DMS114 treated with DMSO at 0.1 percent for 48 hours (cell line): Measurements from ENCODE around the gene MFN2.

Experiments
- DNase-seq: peaks from one replicate; lab custom pipeline; 2025; ENCODE audit not compliant: unreplicated experiment; lab: John Stamatoyannopoulos, UW

Gene MFN2

DNA sequence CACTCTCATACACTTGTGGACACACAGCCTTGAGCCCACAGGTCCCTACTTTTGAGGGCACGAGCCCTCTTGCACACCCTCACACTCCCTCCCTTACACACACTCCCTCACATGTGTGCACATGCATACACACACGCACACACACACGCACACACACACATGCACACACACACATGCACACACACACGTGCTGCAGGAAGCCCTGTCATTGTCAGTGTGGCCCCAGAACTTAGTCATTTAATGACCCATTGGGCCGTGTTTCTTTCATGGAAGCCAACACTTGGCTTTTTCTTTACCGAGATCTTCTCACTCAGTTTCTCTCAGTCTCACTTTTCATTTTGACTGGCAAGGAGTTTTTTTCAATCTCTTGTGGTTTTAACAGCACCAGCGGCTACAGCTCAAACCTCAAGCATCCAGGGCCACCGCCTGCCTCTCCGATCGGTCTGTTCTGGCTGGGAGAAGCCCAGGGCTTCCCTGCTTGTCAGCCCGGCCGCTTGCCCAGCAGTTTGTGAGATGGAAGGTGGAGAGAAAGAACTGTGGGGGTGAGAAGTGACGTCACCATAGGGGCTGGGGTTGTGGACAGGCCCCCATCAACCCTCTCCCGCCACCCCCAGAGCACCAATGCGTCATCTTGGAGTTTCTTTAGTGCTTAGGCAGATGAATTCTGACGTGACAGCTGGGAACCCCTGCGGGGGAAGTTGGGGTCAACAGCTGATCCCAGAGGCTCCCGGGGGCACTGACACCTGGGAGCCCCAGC, 67.1 kb downstream of the MFN2 start:
- no peak for DNase-seq

DNA sequence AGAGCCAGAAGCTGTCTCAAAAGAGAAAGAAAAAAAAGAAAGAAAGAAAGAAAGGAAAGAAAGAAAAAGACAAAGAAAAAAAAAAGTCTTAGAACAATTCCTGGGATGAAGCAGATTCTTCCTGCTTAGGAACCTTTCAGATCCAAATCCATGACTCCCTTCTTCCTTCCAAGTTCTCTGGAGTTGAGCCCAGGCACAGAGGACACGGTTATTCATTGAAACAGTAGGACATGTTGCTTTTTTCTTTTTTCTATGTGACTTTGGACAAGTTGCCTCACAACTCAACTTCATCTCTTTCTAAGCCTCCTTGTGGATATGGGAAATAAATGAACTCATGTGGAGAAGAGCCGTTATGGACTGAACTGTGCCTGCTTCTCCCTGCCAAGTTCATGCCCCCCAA, 68.1 kb downstream of the MFN2 start:
- no peak for DNase-seq

DNA sequence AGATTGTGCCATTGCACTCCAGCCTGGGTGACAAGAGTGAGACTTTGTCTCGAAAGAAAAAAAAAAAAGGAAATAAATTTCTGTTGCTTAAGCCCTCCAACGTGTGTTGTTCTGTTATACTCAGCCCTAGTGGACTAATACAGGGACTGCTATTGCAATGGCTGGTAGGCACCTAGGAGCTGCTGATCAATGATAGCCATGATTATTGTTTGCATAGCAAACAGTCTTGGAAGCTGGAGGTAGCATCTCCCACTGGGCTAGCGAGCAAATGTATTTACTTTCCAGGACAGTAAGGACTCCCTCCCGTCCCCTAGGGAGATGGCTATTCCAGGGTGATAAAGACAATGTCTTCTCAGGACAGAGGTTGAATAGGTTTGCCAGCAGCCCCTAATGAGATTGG, 69.4 kb downstream of the MFN2 start:
- DNase-seq = no peak

DNA sequence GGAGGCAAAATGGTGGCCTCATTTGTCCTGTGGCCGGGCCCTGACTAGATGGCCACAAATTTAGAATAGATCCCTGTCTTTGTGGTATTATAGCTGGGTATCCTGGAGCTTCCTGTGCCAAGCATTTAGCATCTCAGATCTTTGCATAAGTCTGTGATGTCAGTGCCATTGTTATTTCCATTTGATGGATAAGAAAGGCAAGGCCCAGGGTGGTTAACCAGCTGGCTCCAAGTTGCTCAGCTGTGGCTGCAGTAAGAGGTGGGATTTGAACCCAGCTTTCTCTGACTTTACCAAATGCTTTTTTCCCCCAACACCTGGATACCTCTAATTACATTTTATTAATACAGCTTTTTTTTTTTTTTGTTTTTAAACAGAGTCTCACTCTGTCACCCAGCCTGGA, 71.1 kb downstream of the MFN2 start:
- no peak for DNase-seq

DNA sequence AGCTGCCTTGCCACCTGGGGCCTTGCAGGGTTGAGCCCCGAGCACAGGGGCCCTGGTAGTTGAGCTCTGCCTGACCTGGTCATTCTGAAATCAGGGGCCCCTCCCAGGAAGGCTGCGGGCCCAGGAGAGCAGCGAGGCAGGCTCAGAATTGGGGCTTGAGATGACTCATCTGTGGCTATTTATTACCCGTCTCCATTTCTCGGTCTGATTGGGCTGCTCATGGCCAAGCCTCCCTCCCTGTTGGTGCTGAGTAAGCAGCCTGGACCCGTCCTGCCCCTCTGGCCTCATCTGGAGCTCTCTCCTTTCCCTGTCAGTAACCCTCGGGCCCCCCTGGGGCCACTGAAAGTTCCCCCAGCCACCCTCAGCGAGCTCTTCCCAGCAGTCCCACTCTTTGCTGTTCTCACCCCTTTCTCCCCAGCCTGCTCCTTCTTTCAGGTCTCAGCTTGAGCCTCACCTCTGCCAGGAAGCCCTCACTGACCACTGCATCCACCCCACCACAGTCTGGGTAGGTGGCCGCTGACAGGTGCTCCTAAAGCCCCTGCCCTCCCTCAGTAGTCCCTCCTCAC, 71.8 kb downstream of the MFN2 start:
- DNase-seq = no peak

DNA sequence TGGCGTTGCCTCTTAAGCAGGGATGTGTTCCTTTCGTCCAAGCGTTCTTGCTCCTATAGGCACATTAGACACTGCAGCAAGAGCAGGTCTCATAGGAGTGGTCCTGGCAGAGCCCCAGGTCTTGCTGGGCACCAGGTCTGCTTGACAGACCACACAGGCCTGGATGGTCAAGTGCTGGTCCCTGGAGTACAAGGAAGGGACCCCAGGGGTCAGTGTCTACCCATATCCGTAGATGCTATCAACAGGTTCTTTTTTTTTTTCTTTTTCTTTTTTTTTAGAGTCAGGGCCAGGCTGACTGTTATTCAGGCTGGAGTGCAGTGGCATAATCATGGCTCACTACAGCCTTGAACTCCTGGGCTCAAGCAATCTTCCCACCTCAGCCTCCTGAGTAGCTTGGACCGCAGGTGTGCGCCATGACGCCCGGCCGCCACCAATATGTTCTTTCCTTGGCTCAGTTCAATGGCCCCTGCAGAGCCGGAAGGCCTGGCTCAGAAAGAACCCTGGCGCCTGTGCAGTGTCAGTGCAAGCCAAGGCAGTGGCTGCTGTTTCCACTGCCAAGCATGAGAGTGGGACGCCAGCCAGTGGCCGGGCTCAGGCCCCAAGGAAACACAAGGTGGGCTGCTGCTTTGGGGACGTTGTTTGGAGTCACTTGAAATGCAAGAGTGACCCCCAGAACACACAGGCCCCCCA, 72.9 kb downstream of the MFN2 start:
- DNase-seq = no peak

DNA sequence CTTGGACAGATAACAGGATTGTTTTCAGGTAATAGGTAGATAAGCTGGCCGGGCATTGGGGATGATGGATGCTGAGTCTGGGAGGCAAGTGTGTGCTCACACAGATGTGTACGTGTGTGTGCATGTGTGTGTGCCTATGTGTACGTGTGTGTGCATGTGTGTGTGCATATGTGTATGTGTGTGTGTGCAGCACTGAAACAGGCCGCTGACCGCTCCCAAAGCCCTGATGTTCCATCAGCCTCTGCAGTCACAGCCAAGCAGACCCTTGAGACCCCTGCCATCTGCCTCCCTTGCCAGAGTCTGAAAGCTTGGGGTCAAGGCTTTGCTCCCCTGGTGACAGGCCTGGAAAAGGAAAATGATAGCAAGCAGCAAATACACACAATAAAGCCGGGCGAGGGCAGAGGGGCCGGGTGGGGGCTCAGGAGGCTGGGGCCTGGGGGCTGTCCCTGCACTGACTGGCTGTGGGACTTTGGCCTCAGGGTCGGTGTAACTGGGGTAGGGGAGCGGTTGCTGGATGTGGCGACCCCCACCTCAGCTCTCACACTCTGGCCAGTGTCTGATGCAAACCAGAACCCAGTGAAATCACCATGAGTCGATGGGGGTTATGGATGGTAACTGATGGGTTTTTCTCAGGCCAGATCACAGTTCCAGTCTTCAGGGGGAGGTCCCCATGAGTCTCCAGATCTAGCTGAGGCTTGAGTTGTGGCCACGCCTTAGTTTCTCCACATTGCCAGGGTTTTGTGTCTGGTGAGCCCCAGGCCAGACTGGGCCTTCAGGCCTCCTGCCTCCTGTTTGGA, 73.7 kb downstream of the MFN2 start:
- DNase-seq = no peak

DNA sequence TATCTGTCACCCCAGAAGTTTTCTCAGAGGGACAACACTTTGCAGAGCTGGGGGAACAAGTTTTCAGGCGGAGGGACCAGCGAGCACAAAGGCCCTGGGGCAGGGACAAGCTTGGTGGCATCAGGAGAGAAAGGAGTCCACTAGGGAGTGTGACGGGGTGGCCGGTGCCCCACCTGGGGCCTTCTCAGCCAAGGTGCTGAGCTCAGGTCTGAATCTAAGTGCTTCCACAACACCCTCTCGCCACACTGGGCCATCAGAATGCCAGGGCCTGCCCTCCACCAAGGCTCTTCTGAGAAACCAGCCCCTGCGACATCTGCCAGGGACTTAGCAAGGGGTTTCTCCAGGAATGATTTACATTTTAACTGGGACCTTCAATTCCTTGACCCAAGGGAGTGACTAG, 75.0 kb downstream of the MFN2 start:
- DNase-seq = no peak

DNA sequence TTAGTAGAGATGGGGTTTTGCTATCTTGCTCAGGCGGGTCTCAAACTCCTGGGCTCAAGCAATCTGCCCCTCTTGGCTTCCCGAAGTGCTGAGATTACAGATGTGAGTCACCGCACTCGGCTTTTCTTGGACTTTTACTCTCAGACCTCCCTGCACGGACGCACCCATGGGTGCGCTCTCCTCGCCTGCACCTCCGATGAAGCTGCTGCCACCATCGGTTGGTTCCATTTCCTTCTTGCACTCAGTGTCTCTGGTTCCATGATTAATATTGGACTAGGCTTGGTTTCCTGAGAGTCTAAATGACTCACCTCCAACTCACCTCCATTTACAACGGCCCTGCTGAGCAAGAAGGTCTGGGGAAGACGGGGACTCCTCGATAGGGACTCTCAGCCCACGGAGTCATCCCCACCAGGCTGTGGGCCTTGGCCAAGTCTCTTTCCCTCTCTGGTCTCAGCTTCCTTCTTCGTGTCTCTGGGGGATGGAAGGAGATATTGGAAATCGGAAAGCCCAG, 76.1 kb downstream of the MFN2 start:
- DNase-seq = no peak

DNA sequence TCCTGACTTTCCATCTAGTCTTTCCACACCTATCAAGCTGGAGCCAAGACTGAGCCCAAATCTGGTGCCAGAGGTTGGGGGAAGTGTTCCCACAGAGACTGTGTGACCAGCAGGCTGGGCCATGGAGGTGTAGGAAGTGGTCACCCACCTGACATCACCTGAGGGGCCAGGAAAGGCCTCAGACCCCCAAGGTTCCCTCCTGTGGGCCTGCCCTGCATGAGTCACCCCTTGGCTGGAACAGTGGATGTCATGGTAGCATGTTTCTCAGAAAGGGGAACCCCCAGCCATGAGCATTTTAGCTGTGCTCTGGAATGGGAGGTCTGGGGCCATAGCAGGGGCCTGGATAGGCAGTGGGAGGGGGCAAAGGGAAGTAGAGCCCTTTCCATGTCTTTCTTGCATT, 77.1 kb downstream of the MFN2 start:
- no peak for DNase-seq

DNA sequence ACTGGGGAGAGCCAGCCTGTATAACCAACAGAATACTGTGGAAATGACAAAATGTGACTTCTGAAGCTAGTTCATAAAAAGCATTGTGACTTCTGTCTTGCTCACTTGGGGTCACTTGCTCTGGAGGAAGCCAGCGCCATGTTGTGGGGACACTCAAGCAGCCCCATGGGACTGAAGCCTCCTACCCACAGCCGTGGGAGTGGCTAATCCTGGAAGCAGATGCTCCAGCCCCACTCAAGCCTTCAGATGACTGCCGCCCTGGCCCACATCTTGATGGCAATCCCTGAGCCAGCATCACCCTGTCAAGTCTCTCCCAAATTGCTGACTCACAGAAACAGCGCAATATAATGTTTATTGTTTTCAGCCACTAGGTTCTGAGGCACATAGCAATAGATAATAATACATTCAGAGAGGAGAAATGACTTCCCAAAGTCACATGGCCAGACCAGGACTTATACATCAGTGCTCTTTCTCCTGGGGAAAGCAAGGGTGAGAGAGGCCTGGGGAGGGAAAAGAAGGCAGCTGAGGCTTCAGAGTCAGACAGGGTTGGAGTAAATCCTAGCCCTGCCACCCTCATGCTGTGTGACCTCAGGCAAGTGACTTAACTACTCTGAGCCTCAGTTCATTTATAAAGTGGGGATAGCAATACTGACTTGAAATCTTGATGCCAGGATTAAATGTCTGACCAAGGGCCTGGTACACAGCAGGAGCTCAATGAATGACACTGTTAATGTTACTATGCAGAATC, 77.9 kb downstream of the MFN2 start:
- DNase-seq = no peak

DNA sequence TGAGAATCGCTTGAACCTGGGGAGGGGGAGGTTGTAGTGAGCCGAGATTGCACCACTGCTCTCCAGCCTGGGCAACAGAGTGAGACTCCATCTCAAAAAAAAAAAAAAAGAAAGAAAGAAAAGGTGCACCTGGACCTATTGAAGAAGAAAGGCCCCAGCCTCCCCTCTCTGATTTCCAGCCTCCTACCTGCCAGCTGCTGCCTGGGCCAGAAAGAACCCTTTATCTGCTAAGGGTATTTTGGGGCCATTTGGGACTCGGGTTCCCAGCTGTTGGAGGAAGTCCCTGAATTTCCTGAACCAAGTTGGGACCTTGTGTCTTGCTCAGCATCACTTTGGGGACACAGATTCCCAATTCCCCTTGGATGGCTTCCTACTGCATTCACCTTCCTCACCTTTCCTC, 79.0 kb downstream of the MFN2 start:
- no peak for DNase-seq

DNA sequence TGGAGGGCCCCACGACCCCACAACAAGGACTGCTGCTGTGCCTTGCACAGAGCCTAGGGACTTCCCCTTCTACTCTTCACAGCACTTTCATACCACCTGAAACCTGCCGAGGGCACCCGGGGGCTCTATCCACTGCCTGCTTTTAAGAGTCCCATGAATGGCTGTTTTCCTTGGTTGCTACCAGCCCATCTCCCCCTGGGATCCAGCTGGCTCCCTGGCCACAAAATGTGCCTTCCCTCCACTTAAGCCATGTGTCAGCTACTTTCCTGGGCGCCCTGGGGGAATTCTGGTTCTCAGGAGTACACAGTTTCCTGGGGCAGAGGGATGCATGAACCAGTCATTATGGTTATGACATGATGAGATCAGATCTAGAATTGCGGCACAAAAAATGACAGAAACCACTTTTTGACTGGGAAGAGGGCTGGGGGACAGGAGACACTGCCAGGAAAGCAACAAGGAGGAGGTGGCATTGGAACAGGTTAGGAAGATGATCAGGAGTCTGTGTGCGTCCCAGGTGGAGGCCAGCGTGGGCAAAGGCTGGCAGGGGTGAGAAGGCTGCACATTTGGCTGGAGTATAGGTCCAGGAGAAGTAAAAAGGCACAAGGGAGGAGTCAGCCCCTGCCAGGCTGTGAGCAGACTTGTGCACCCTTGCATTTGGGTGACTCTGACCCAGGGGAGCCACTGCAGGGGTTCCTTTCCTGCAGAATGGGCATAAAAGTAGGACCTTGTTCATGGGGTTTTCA, 79.6 kb downstream of the MFN2 start:
- no peak for DNase-seq

DNA sequence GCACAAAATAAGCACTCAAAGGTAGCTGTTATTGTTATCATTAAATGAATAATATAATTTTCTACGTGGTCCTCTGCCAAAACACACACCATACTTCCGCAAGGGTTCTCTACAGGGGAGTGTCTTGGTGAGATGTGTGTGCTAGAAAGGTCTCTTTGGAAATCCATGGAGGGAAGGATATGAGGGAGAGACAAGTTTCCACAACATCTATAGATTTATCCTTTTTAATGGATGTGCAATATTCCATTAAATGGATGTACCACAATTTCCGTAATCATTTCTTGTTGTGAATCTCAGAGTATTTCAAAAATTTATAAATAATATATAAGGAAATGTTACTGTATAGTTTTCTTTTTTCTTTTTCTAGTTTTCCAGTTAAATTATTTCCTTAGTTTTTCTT, 80.3 kb downstream of the MFN2 start:
- DNase-seq = no peak
